ENCODE data around the gene NXPH2. TPM values are rescaled to one million over a fixed set of nuclear protein-coding genes. Genes with fewer than 3 reads are reported as not detected.

Gene NXPH2
- polyA plus RNA-seq, 1 experiment = not detected

DNA sequence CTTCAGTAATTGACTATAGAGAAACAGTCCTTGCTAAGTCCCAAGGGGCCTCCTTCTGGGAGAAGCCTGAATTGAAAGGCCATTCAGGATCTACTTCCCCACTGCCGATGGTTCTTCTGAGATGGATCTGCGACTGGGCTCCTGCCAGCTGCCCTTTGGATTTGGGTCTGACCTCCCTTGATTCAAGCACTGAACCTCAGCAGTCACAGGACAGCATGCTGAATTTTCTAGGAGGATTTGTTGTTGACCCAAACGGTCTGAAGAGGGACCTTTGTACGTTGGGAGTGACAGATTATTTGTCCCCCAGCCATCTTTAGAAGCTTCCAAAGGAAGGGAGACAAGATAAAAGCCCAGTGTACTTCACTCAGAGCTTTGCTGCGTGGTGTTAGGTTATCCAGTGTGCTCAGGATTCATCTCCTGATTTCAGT is 67.1 kb downstream of the NXPH2 start:
- TF ChIP-seq, protein P1, sequence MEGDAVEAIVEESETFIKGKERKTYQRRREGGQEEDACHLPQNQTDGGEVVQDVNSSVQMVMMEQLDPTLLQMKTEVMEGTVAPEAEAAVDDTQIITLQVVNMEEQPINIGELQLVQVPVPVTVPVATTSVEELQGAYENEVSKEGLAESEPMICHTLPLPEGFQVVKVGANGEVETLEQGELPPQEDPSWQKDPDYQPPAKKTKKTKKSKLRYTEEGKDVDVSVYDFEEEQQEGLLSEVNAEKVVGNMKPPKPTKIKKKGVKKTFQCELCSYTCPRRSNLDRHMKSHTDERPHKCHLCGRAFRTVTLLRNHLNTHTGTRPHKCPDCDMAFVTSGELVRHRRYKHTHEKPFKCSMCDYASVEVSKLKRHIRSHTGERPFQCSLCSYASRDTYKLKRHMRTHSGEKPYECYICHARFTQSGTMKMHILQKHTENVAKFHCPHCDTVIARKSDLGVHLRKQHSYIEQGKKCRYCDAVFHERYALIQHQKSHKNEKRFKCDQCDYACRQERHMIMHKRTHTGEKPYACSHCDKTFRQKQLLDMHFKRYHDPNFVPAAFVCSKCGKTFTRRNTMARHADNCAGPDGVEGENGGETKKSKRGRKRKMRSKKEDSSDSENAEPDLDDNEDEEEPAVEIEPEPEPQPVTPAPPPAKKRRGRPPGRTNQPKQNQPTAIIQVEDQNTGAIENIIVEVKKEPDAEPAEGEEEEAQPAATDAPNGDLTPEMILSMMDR (IDR thresholded peaks at IDR 0.05; ENCODE audit: insufficient read depth, low read depth, low read length) = no peak
- no peaks in the 10 kb centered on the region for H3K27me3 ChIP-seq (ENCODE audit: control insufficient read depth, insufficient read depth, low read length)
- H3K4me3 ChIP-seq (ENCODE audit: low read depth, low read length) = no peak overlapping the region
- CTCF ChIA-PET = no interaction called here
- no peak for DNase-seq (ENCODE audit: low read depth)
- POLR2A ChIA-PET = no interaction called here
- H3K36me3 ChIP-seq (ENCODE audit: control insufficient read depth, insufficient read depth, low read length) = no peaks in the 10 kb centered on the region

DNA sequence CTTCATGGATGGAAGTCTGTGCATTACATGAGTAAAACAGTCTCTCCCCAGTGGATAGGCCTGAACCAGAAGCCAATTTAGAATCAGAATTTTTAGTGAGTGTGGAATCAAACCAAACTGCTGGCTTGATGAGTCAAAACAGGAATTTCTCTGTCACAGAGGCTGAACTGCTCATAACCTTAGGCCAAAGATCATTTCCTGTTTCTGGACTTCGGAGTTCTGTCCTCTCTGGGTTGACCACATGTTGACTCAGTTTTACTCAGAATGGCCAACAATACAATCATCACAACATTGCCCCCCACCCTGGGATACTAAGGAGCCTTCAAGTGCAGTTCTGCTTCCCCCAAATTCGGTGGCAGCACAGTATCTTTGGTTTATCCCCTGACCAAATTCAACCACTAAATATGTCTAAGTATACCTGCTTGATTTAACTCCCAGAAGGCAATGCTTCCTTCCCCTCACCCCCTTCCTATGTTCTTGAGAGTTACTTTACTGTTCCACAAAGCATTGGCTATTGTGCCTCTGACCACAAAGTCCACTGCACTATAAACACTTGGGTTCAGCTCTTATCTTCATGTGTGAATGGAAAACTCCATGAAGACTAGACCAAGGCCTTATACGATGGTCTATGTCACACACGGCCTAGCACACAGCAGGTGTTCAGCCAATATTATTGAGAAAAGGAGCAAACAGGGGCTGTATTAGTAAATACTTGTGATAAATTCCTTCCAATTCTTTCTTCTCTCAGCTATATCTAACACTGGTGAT is 67.8 kb downstream of the NXPH2 start:
- DNase-seq (ENCODE audit: low read depth) = no peak
- CTCF ChIA-PET = no interaction called here
- POLR2A ChIA-PET = no interaction called here

DNA sequence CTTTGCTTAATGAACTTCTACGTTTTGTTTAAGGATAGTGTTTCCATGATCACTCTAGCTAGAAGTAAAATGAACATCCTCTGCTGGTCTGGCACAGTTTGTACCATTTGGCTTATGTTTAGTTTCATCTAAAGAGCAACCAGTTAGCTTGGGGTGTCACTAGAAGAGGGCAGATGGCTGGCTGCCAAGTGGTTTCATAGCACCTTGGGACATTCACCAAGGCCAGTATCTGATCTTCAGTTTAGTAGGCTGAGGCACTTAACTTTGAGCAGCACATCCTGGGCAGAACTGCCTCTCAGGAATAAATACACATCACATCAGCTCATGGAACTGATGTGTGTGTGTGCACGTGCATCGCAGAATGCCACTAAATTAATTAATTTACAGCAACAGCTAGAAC is 68.4 kb downstream of the NXPH2 start:
- H3K36me3 ChIP-seq (ENCODE audit: control insufficient read depth, insufficient read depth, low read length) = no peaks in the 10 kb centered on the region
- no peak for DNase-seq (ENCODE audit: low read depth)
- TF ChIP-seq, protein P1 (IDR thresholded peaks at IDR 0.05; ENCODE audit: insufficient read depth, low read depth, low read length) = no peak
- POLR2A ChIA-PET = no interaction called here
- CTCF ChIA-PET = interaction anchor here (0.6 kb wide), 1 partner anchor 102 kb away, joined by 3 read pairs; no protein-coding TSS in a partner anchor
- H3K4me3 ChIP-seq (ENCODE audit: low read depth, low read length) = no peak overlapping the region
- no peaks in the 10 kb centered on the region for H3K27me3 ChIP-seq (ENCODE audit: control insufficient read depth, insufficient read depth, low read length)

More for the DNA sequence above, 67.8 kb downstream of the NXPH2 start:
- Histone ChIP-seq H3K36me3 (ENCODE audit: control insufficient read depth, insufficient read depth, low read length) (no peaks in the 10 kb centered on the region), H3K27me3 (ENCODE audit: control insufficient read depth, insufficient read depth, low read length) (no peaks in the 10 kb centered on the region), H3K4me3 (ENCODE audit: low read depth, low read length) (no peak overlapping the region)
- TF ChIP-seq, protein P1 (IDR thresholded peaks at IDR 0.05; ENCODE audit: insufficient read depth, low read depth, low read length) = no peak

DNA sequence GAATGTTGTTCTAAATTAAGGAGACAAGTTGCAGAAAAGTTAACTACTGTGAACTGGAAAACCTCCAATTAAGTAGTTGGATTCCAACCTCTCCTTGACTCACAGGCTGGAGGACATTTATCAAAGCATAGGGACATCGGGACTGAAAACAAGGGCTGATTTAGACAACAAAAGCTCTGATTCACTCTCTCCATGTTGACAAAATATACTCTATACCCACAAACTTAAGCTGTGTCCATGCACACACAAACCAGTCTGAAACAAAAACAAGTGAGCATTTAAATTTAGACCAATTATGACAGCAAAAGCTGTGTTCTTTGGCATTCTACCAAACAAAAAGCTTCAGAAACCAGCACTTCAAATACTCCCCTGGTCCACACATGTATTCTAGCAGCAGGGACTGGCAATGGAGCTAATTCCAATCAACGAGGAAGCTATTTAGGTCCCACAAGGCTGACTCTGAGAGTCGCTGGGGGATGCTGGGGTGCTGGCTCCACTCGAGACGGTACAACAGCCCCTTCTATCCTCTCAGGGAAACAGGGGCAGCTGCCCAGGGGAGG is 71.4 kb downstream of the NXPH2 start:
- ChIA-PET CTCF (interaction anchor here (1.1 kb wide), 1 partner anchor 619 kb away, joined by 3 read pairs; no protein-coding TSS in a partner anchor), POLR2A (no interaction called here)
- TF ChIP-seq, protein P1 (IDR thresholded peaks at IDR 0.05; ENCODE audit: insufficient read depth, low read depth, low read length) = no peak
- no peak overlapping the region for H3K4me3 ChIP-seq (ENCODE audit: low read depth, low read length)
- no peak for DNase-seq (ENCODE audit: low read depth)
- no peaks in the 10 kb centered on the region for H3K27me3 ChIP-seq (ENCODE audit: control insufficient read depth, insufficient read depth, low read length)
- no peaks in the 10 kb centered on the region for H3K36me3 ChIP-seq (ENCODE audit: control insufficient read depth, insufficient read depth, low read length)

DNA sequence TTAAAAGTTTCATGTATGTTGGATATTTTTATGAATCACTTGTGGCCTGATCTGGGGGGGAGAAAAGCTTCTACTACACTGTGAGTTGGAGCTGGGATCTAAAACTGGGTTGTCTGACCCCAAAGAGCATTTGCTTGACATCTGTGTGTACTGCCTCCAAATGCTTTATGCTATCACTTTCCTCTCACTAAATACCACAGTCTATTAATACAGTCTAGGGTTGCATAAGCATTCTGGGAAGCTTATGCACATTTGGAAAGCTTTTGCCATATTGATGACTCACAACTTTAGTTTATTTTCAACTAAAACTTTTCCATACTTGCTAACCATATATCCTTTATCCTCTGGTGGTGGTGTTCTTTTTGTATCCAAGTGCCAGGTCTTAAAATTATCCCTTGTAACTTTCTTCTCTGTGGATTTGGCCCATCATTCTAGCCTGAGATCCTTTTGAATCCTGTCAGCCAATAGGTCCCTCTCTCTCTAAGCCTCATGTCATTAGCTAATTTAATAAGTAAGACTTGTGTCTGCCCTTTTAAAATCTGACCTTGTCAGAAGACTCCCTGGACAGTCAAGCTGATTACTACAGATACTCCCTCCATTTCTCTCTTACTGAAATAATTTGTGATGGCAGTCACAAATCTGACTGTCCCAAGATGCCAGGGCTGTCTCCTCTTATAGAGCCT is 72.7 kb downstream of the NXPH2 start:
- ChIA-PET CTCF (interaction anchor here (1.2 kb wide), 1 partner anchor 14 kb away, joined by 3 read pairs; no protein-coding TSS in a partner anchor), POLR2A (no interaction called here)
- peak; percentile 23 for DNase-seq (ENCODE audit: low read depth)
- Histone ChIP-seq H3K36me3 (ENCODE audit: control insufficient read depth, insufficient read depth, low read length) (no peaks in the 10 kb centered on the region), H3K27me3 (ENCODE audit: control insufficient read depth, insufficient read depth, low read length) (no peaks in the 10 kb centered on the region), H3K4me3 (ENCODE audit: low read depth, low read length) (no peak overlapping the region)
- TF ChIP-seq, protein P1 (IDR thresholded peaks at IDR 0.05; ENCODE audit: insufficient read depth, low read depth, low read length) = no peak

Data from BJ (cell line).